Thyroid gland (tissue), 4 donors: ENCODE results near the gene RAD23B. TPM values are rescaled to one million over a fixed set of nuclear protein-coding genes. Genes with fewer than 3 reads are reported as not detected.

Experiments
- DNase-seq, 2 donors: peaks; one replicate each; pipeline ENCODE4 v3.0.0-alpha.2; 2019
- H3K27ac ChIP-seq, 3 donors: fragments of 200-600 bp; sonication (generic); 1 replicate in 2 of 3; 2 replicates in 1 of 3; pipeline ENCODE4 v1.5.1; 2016 to 2019; ENCODE audit warnings: mild to moderate bottlenecking in 1 of 3, moderate library complexity in 1 of 3
- H3K27me3 ChIP-seq: fragments of 200-600 bp; sonication (generic); one replicate; pipeline ENCODE4 v1.5.1; 2019
- H3K36me3 ChIP-seq, 2 donors: fragments of 200-600 bp; sonication (generic); one replicate each; pipeline ENCODE4 v1.5.1; 2016 to 2019
- H3K4me1 ChIP-seq, 2 donors: fragments of 200-600 bp; sonication (generic); one replicate each; pipeline ENCODE4 v1.5.1; 2017 to 2019
- H3K4me3 ChIP-seq, 3 donors: fragments of 200-600 bp; sonication (generic); replicated peaks in 1 of 3; 1 replicate in 2 of 3; 2 replicates in 1 of 3; pipeline ENCODE4 v1.5.1; 2016; ENCODE audit warnings: mild to moderate bottlenecking in 1 of 3
- H3K9me3 ChIP-seq: fragments of 200-600 bp; sonication (generic); one replicate; pipeline ENCODE4 v1.5.1; 2017
- CTCF ChIP-seq, 6 experiments: fragments of 200-600 bp in 3 of 6; fragments of 450-650 bp in 3 of 6; sonication (generic) in 3 of 6; IDR thresholded peaks; one replicate each; pipeline ENCODE4 v1.5.1; 2016 to 2019; ENCODE audit warnings: antibody characterized with exemption in 6 of 6, mild to moderate bottlenecking in 2 of 6, inconsistent platforms in 1 of 6, moderate library complexity in 1 of 6
- POLR2A ChIP-seq, 2 donors: fragments of 450-650 bp; IDR thresholded peaks; one replicate each; pipeline ENCODE4 v1.6.1; 2017; ENCODE audit warnings: antibody characterized with exemption in 2 of 2, mild to moderate bottlenecking in 2 of 2, moderate library complexity in 1 of 2
- WGBS, 2 donors: methylation state at CpG; one replicate each; pipeline ENCODE4 v1.1.5; 2017; 5-methylcytosine and 5-hydroxymethylcytosine counted together
- intact Hi-C: fragments of 100-400 bp; cut with DNase I; formaldehyde crosslinking; loops from one replicate; pipeline ENCODE4 v1.15.1; 2023
- total RNA-seq, 4 donors: library from RNA; depleted of rRNA; stranded (reverse); fragments of >200 nt; gene quantifications; one replicate each; pipeline ENCODE4 v1.2.3, GENCODE V29; 2016

Gene RAD23B
- total RNA-seq, 4 donors from 2014 or later, result 68.6 to 85.7 (median 81.0) TPM

- no peaks in the 10 kb centered on the region for H3K9me3 ChIP-seq
- H3K27me3 ChIP-seq, result no peaks in the 10 kb centered on the region
- H3K27ac ChIP-seq, result no peak overlapping the region
- TF ChIP-seq POLR2A (IDR thresholded peaks at IDR 0.05) (no peak), CTCF (IDR thresholded peaks at IDR 0.05) (no peak)
- no peaks in the 10 kb centered on the region for H3K36me3 ChIP-seq
- intact Hi-C loops, result no loop called here
- 46 to 48% methylated on average over 2 of the region's 2 CpGs for WGBS, 2 donors
- no peak overlapping the region for H3K4me3 ChIP-seq
- no peaks in the 10 kb centered on the region for H3K4me1 ChIP-seq
- DNase-seq, result no peak
Observed at GRCh38 chr9:107345327-107345726, 62.2 kb downstream of the RAD23B start.

- no peak for TF ChIP-seq POLR2A (IDR thresholded peaks at IDR 0.05)
- no peak for TF ChIP-seq CTCF (IDR thresholded peaks at IDR 0.05)
- intact Hi-C loops, result no loop called here
- Histone ChIP-seq H3K4me1 (no peaks in the 10 kb centered on the region), H3K9me3 (no peaks in the 10 kb centered on the region), H3K4me3 (no peak overlapping the region), H3K36me3 (no peaks in the 10 kb centered on the region), H3K27ac (no peak overlapping the region), H3K27me3 (no peaks in the 10 kb centered on the region)
- 48 to 49% methylated on average over 4 of the region's 4 CpGs for WGBS, 2 donors
- DNase-seq, result no peak
Observed at GRCh38 chr9:107348836-107349235, 65.8 kb downstream of the RAD23B start.

GRCh38 chr9:107350443-107350842, 67.4 kb downstream of the RAD23B start:
- intact Hi-C loops, result no loop called here
- TF ChIP-seq CTCF (IDR thresholded peaks at IDR 0.05) (no peak), POLR2A (IDR thresholded peaks at IDR 0.05) (no peak)
- H3K4me1 ChIP-seq, result no peaks in the 10 kb centered on the region

GRCh38 chr9:107351382-107352045, 68.4 kb downstream of the RAD23B start:
- Histone ChIP-seq H3K27me3 (no peaks in the 10 kb centered on the region), H3K36me3 (no peaks in the 10 kb centered on the region), H3K4me3 (no peak overlapping the region), H3K4me1 (no peaks in the 10 kb centered on the region), H3K9me3 (no peaks in the 10 kb centered on the region), H3K27ac (no peak overlapping the region)
- 89 to 94% methylated on average over 6 of the region's 6 CpGs for WGBS, 2 donors
- TF ChIP-seq CTCF (IDR thresholded peaks at IDR 0.05) (no peak), POLR2A (IDR thresholded peaks at IDR 0.05) (no peak)
- intact Hi-C loops, result no loop called here
- no peak for DNase-seq

More at GRCh38 chr9:107350443-107350842, 67.4 kb downstream of the RAD23B start:
- Histone ChIP-seq H3K4me3 (no peak overlapping the region), H3K27me3 (no peaks in the 10 kb centered on the region), H3K36me3 (no peaks in the 10 kb centered on the region), H3K9me3 (no peaks in the 10 kb centered on the region), H3K27ac (no peak overlapping the region)
- DNase-seq, result no peak

GRCh38 chr9:107355394-107355793, 72.3 kb downstream of the RAD23B start:
- Histone ChIP-seq H3K4me3 (no peak overlapping the region), H3K27me3 (no peaks in the 10 kb centered on the region), H3K4me1 (no peaks in the 10 kb centered on the region), H3K9me3 (no peaks in the 10 kb centered on the region), H3K27ac (no peak overlapping the region), H3K36me3 (no peaks in the 10 kb centered on the region)
- intact Hi-C loops, result no loop called here
- TF ChIP-seq CTCF (IDR thresholded peaks at IDR 0.05) (no peak), POLR2A (IDR thresholded peaks at IDR 0.05) (no peak)
- 85 to 93% methylated on average over 3 of the region's 3 CpGs for WGBS, 2 donors
- DNase-seq, result no peak
